ENCODE measurements around the gene SYNE3.

The SYNE3 gene

GRCh38 chr14:95487669-95488084 is 28.8 kb downstream of the SYNE3 start:
- no peak for FAIRE-seq

- no peak for FAIRE-seq
Measured at GRCh38 chr14:95486875-95487668, 29.4 kb downstream of the SYNE3 start.

GRCh38 chr14:95485222-95485819 is 31.1 kb downstream of the SYNE3 start:
- FAIRE-seq: no peak

GRCh38 chr14:95484296-95484695 is 32.2 kb downstream of the SYNE3 start:
- no peak for FAIRE-seq

- peak; percentile 72 for FAIRE-seq
Measured at GRCh38 chr14:95483309-95484165, 32.9 kb downstream of the SYNE3 start.

- FAIRE-seq: no peak
Measured at GRCh38 chr14:95482627-95483308, 33.7 kb downstream of the SYNE3 start.

- FAIRE-seq: no peak
Measured at GRCh38 chr14:95481391-95482022, 34.9 kb downstream of the SYNE3 start.

- FAIRE-seq: no peak
Measured at GRCh38 chr14:95480887-95481226, 35.6 kb downstream of the SYNE3 start.

GRCh38 chr14:95480109-95480886 is 36.2 kb downstream of the SYNE3 start:
- FAIRE-seq: no peak

GRCh38 chr14:95479494-95479893 is 37.0 kb downstream of the SYNE3 start:
- no peak for FAIRE-seq

GRCh38 chr14:95478818-95479217 is 37.6 kb downstream of the SYNE3 start:
- no peak for FAIRE-seq

- no peak for FAIRE-seq
Measured at GRCh38 chr14:95478309-95478708, 38.1 kb downstream of the SYNE3 start.

- FAIRE-seq: peak; percentile 58
Measured at GRCh38 chr14:95477411-95478269, 38.8 kb downstream of the SYNE3 start.

GRCh38 chr14:95476747-95477146 is 39.7 kb downstream of the SYNE3 start:
- no peak for FAIRE-seq

GRCh38 chr14:95475540-95476240 is 40.8 kb downstream of the SYNE3 start:
- FAIRE-seq: no peak

- FAIRE-seq: no peak
Measured at GRCh38 chr14:95474941-95475340, 41.5 kb downstream of the SYNE3 start.

GRCh38 chr14:95474486-95474885 is 42.0 kb downstream of the SYNE3 start:
- no peak for FAIRE-seq

- no peak for FAIRE-seq
Measured at GRCh38 chr14:95472819-95473251, 43.6 kb downstream of the SYNE3 start.

GRCh38 chr14:95471476-95471875 is 45.0 kb downstream of the SYNE3 start:
- FAIRE-seq: no peak

- FAIRE-seq: no peak
Measured at GRCh38 chr14:95471016-95471415, 45.4 kb downstream of the SYNE3 start.

Measured in endometrium (tissue), 2 donors.